H1 (cell line): ENCODE data around the gene DNAH1. TPM values are rescaled to one million over a fixed set of nuclear protein-coding genes. Genes with fewer than 3 reads are reported as not detected.

ENCODE experiments used
- CTCF ChIA-PET: fragments of 300-600 bp; sonication (Branson Sonifier 250); formaldehyde crosslinking; loops from one replicate; lab custom pipeline; 2021; ENCODE audit not compliant: partially characterized antibody; lab: Charles Lee
- POLR2A ChIA-PET: fragments of 300-600 bp; sonication (Branson Sonifier 250); formaldehyde crosslinking; loops from one replicate; lab custom pipeline; 2021; ENCODE audit warnings: inconsistent platforms; ENCODE audit not compliant: partially characterized antibody; lab: Charles Lee
- DNase-seq, 2 experiments: peaks; one replicate each; pipeline versions ENCODE4 v3.0.0 to v3.0.0-alpha.2; 2010 to 2022; ENCODE audit warnings: low spot score in 2 of 2, low read depth in 1 of 2, mixed read lengths in 1 of 2
- FAIRE-seq: peaks from 2 replicates; lab custom pipeline; 2011; peaks lifted over from hg19 to GRCh38; lab: Jason Lieb, UNC
- H2AFZ ChIP-seq: 2 replicates; pipeline ENCODE4 v1.8.1; 2012; ENCODE audit warnings: low read length, inconsistent platforms
- H2AK5ac ChIP-seq: 2 replicates; pipeline ENCODE4 v1.6.1; 2013; ENCODE audit warnings: low read depth, low read length
- H2BK120ac ChIP-seq: replicated peaks from 2 replicates; pipeline ENCODE3; 2013; ENCODE audit warnings: low read depth, low read length, inconsistent platforms
- H2BK12ac ChIP-seq: 2 replicates; pipeline ENCODE4 v1.6.1; 2013; ENCODE audit warnings: low read depth, low read length
- H2BK15ac ChIP-seq: 2 replicates; pipeline ENCODE4 v1.6.1; 2013; ENCODE audit warnings: low read length
- H2BK20ac ChIP-seq: 2 replicates; pipeline ENCODE4 v1.6.1; 2013; ENCODE audit warnings: low read length
- H2BK5ac ChIP-seq: 2 replicates; pipeline ENCODE4 v1.6.1; 2013; ENCODE audit warnings: low read depth, low read length
- H3K14ac ChIP-seq: 2 replicates; pipeline ENCODE4 v1.6.1; 2013; ENCODE audit warnings: inconsistent platforms; ENCODE audit not compliant: insufficient read length
- H3K18ac ChIP-seq: 2 replicates; pipeline ENCODE4 v1.6.1; 2013; ENCODE audit warnings: low read length; ENCODE audit errors: extremely low read depth
- H3K23ac ChIP-seq: 2 replicates; pipeline ENCODE4 v1.6.1; 2013; ENCODE audit warnings: inconsistent platforms; ENCODE audit not compliant: insufficient read length
- H3K23me2 ChIP-seq: 2 replicates; pipeline ENCODE4 v1.6.1; 2013; ENCODE audit warnings: low read depth, low read length
- H3K27ac ChIP-seq: 2 replicates; pipeline ENCODE4 v1.6.1; 2011; ENCODE audit warnings: low read depth, low read length, inconsistent platforms
- H3K27me3 ChIP-seq, 4 experiments: replicated peaks in 1 of 4; 1 replicate in 1 of 4; 2 replicates in 3 of 4; pipeline versions ENCODE4 v1.6.1 to v1.8.1; 2011 to 2013; ENCODE audit warnings: low read length in 3 of 4, mild to moderate bottlenecking in 3 of 4, inconsistent platforms in 2 of 4, mixed read lengths in 2 of 4, moderate library complexity in 1 of 4; ENCODE audit not compliant: control insufficient read depth in 3 of 4, insufficient read depth in 3 of 4; ENCODE audit errors: extremely low read depth in 1 of 4
- H3K36me3 ChIP-seq, 4 experiments: 2 replicates each; pipeline versions ENCODE4 v1.6.1 to v1.8.1; 2011 to 2013; ENCODE audit warnings: mild to moderate bottlenecking in 4 of 4, low read length in 3 of 4, moderate library complexity in 2 of 4, control low read depth in 1 of 4, inconsistent platforms in 1 of 4; ENCODE audit not compliant: insufficient read depth in 4 of 4, control insufficient read depth in 2 of 4
- H3K4ac ChIP-seq: replicated peaks from 2 replicates; pipeline ENCODE3; 2013; ENCODE audit warnings: low read length, low read depth, mixed read lengths, inconsistent platforms; ENCODE audit not compliant: insufficient read length
- H3K4me1 ChIP-seq, 4 experiments: replicated peaks in 1 of 4; 1 replicate in 1 of 4; 2 replicates in 3 of 4; pipeline versions ENCODE4 v1.6.1 to v1.8.1; 2011 to 2013; ENCODE audit warnings: low read length in 3 of 4, inconsistent platforms in 2 of 4, mixed read lengths in 1 of 4; ENCODE audit not compliant: insufficient read depth in 4 of 4, control insufficient read depth in 3 of 4
- H3K4me2 ChIP-seq, 2 experiments: 2 replicates each; pipeline versions ENCODE4 v1.6.1 to v1.8.1; 2011 to 2013; ENCODE audit warnings: low read depth in 2 of 2, low read length in 2 of 2, control low read depth in 1 of 2, inconsistent platforms in 1 of 2, mild to moderate bottlenecking in 1 of 2; ENCODE audit not compliant: insufficient read depth in 1 of 2
- H3K4me3 ChIP-seq, 4 experiments: fragments of 200-600, 300-600 bp in 1 of 4; sonication (generic), shearing (Covaris generic), sonication (Bioruptor Twin) in 1 of 4; 2 replicates each; pipeline versions ENCODE4 v1.5.1 to v1.8.1; 2011 to 2016; ENCODE audit warnings: low read length in 4 of 4, low read depth in 3 of 4, control low read depth in 2 of 4, inconsistent platforms in 2 of 4, mild to moderate bottlenecking in 2 of 4, mixed read lengths in 1 of 4, moderate library complexity in 1 of 4; ENCODE audit not compliant: insufficient read depth in 2 of 4; ENCODE audit errors: extremely low read depth in 1 of 4
- H3K56ac ChIP-seq: replicated peaks from 2 replicates; pipeline ENCODE3; 2013; ENCODE audit warnings: low read depth, mild to moderate bottlenecking, mixed read lengths, low read length, inconsistent platforms; ENCODE audit not compliant: insufficient read length
- H3K79me1 ChIP-seq: 2 replicates; pipeline ENCODE4 v1.6.1; 2013; ENCODE audit warnings: low read depth, low read length, control low read depth
- H3K79me2 ChIP-seq, 2 experiments: 2 replicates each; pipeline versions ENCODE4 v1.6.1 to v1.8.1; 2012 to 2013; ENCODE audit warnings: low read length in 2 of 2, mild to moderate bottlenecking in 2 of 2, inconsistent platforms in 1 of 2; ENCODE audit not compliant: insufficient read depth in 2 of 2, control insufficient read depth in 1 of 2
- H3K9ac ChIP-seq, 4 experiments: replicated peaks in 1 of 4; 1 replicate in 1 of 4; 2 replicates in 3 of 4; pipeline versions ENCODE4 v1.6.1 to v1.8.1; 2011 to 2013; ENCODE audit warnings: low read depth in 3 of 4, low read length in 3 of 4, control low read depth in 2 of 4, mild to moderate bottlenecking in 2 of 4, moderate library complexity in 2 of 4, inconsistent platforms in 1 of 4; ENCODE audit errors: extremely low read depth in 1 of 4
- H3K9me3 ChIP-seq, 2 experiments: 2 replicates each; pipeline versions ENCODE4 v1.6.1 to v1.8.1; 2012 to 2013; ENCODE audit warnings: mild to moderate bottlenecking in 2 of 2, moderate library complexity in 2 of 2, control low read depth in 1 of 2, inconsistent platforms in 1 of 2, low read depth in 1 of 2, low read length in 1 of 2, mixed read lengths in 1 of 2; ENCODE audit not compliant: insufficient read depth in 2 of 2
- H4K20me1 ChIP-seq, 2 experiments: replicated peaks in 1 of 2; 2 replicates each; pipeline versions ENCODE3 to v1.8.1; 2011 to 2013; ENCODE audit warnings: inconsistent platforms in 2 of 2, low read length in 2 of 2, mild to moderate bottlenecking in 1 of 2; ENCODE audit not compliant: insufficient read depth in 2 of 2, control insufficient read depth in 1 of 2
- H4K5ac ChIP-seq: 2 replicates; pipeline ENCODE4 v1.6.1; 2013; ENCODE audit warnings: low read length, low read depth, mixed read lengths, inconsistent platforms; ENCODE audit not compliant: insufficient read length
- H4K8ac ChIP-seq: 2 replicates; pipeline ENCODE4 v1.8.0; 2013; ENCODE audit warnings: mild to moderate bottlenecking, moderate library complexity, low read length, inconsistent platforms; ENCODE audit not compliant: insufficient read depth; ENCODE audit errors: extremely low read depth
- H4K91ac ChIP-seq: replicated peaks from 2 replicates; pipeline ENCODE3; 2013; ENCODE audit warnings: low read length, mixed read lengths, inconsistent platforms; ENCODE audit not compliant: insufficient read length
- MAFK ChIP-seq: IDR thresholded peaks from 2 replicates; pipeline ENCODE4 v1.6.1; 2012; ENCODE audit warnings: low read depth, mild to moderate bottlenecking, improper control_type of control experiment, low read length
- WGBS, 2 experiments: shearing (Covaris generic) in 1 of 2; methylation state at CpG; one replicate each; pipeline versions ENCODE4 v1.1.6 to v1.1.7; 2013 to 2015; ENCODE audit warnings: low lambda C conversion rate in 2 of 2, mixed read lengths in 2 of 2, inconsistent platforms in 1 of 2, low coverage in 1 of 2, missing lambda C conversion rate in 1 of 2; ENCODE audit not compliant: insufficient replicate concordance in 2 of 2, insufficient coverage in 1 of 2, insufficient read length in 1 of 2; ENCODE audit errors: extremely low coverage in 1 of 2, missing lambda C conversion rate in 1 of 2; 5-methylcytosine and 5-hydroxymethylcytosine counted together
- polyA plus RNA-seq, 7 experiments: library from polyadenylated mRNA; depleted of rRNA in 3 of 7; stranded (reverse) in 5 of 7; unstranded in 2 of 7; fragments of >200 nt in 5 of 7; fragments of 200-250 nt in 2 of 7; gene quantifications; 1 replicate in 5 of 7; 2 replicates in 1 of 7; 4 replicates in 1 of 7; pipeline versions ENCODE4 v1.2.1 to v1.2.3, GENCODE V29; 2011 to 2013; ENCODE audit warnings: missing spikeins in 2 of 7, mixed read lengths in 2 of 7
- total RNA-seq: library from RNA; stranded (reverse); fragmentation: NEBNext Ultra II Directional; extraction: Animal tissue kit (Norgen Biotek cat#: 25700); gene quantifications from 2 replicates; pipeline ENCODE4 v1.2.1, GENCODE V29; 2021

The DNAH1 gene
- total and polyA plus RNA-seq, 2 of the 8 experiments (the other 6 are each of a cell fraction or from before 2014, with no cell fraction given) = 1.0 to 1.5 TPM

DNA sequence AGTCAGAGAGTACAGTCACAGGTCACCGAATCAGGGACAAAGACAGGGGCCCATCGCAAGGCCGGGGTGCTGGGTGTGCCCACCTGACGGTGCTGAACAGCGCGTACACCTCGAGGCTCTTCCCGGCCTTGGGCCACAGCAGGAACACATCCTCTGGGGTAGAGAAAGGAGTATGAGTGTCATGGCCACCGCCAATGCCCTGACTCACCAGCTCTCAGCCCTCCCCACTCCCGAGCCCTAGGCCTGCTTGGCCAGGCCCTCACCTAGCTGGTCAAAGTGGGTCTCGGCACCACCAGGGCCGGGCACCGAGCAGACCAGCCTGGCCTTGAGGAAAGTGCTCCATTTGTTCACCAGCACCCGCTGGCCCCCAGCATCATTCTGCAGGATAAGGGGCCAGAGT lies 124.6 kb downstream of the DNAH1 start:
- Histone ChIP-seq H3K18ac (no peak overlapping the region), H3K56ac (no peak overlapping the region), H3K14ac (no peak overlapping the region), H4K5ac (no peak overlapping the region), H4K91ac (no peak overlapping the region), H3K23ac (no peak overlapping the region), H3K23me2 (peaks cover 4% of the 10 kb centered on the region; the same call in 1 of the 2 replicates), H4K20me1 (no peaks in the 10 kb centered on the region), H2BK12ac (no peak overlapping the region), H3K36me3 (no peaks in the 10 kb centered on the region), H3K79me2 (no peaks in the 10 kb centered on the region), H3K9me3 (no peaks in the 10 kb centered on the region), H2BK15ac (no peak overlapping the region), H2BK20ac (no peak overlapping the region), H4K8ac (peak overlapping the region; percentile 65; the same call in 1 of the 2 replicates), H2BK5ac (no peak overlapping the region), H3K4me2 (no peak overlapping the region), H3K27ac (no peak overlapping the region), H3K79me1 (peaks cover 3% of the 10 kb centered on the region; the same call in 1 of the 2 replicates), H3K9ac (no peak overlapping the region), H2AK5ac (0 out of 2 replicates have a peak overlapping the region, but pooled peaks have one; percentile 39), H3K4ac (peak overlapping the region; percentile 53), H2AFZ (no peak overlapping the region), H2BK120ac (no peak overlapping the region), H3K4me1 (peaks cover 0 to 10% (median 5%) of the 10 kb centered on the region in 4 experiments; a peak in 4 of 7 replicates), H3K4me3 (no peak overlapping the region), H3K27me3 (no peaks in the 10 kb centered on the region)
- FAIRE-seq (no peak), DNase-seq (no peak)
- POLR2A ChIA-PET = interaction anchor here (1.2 to 12.3 kb wide), 3 partner anchors 9 to 29 kb away, joined by 3 to 112 read pairs (median 4); no protein-coding TSS in a partner anchor
- CTCF ChIA-PET = interaction anchor here (0.9 kb wide), 1 partner anchor 53 kb away, joined by 4 read pairs; no protein-coding TSS in a partner anchor
- 97% methylated on average over 13 of the region's 14 CpGs; no CpG with 5 or more reads in 1 of the 2 experiments for WGBS, 2 experiments
- TF ChIP-seq MAFK = no peak
